GM12874 (cell line): ENCODE results near the gene FAF1.

ENCODE experiments used
- TF ChIP-seq, protein P1 (sequence below): IDR thresholded peaks from 2 replicates; pipeline ENCODE4 v1.5.1; 2011; ENCODE audit warnings: low read depth, mild to moderate bottlenecking, control low read depth, low read length, moderate library complexity; ENCODE audit not compliant: insufficient read depth

Gene FAF1

GRCh38 chr1:50474859-50475809 is 484.9 kb downstream of the FAF1 start:
- TF ChIP-seq, protein P1, sequence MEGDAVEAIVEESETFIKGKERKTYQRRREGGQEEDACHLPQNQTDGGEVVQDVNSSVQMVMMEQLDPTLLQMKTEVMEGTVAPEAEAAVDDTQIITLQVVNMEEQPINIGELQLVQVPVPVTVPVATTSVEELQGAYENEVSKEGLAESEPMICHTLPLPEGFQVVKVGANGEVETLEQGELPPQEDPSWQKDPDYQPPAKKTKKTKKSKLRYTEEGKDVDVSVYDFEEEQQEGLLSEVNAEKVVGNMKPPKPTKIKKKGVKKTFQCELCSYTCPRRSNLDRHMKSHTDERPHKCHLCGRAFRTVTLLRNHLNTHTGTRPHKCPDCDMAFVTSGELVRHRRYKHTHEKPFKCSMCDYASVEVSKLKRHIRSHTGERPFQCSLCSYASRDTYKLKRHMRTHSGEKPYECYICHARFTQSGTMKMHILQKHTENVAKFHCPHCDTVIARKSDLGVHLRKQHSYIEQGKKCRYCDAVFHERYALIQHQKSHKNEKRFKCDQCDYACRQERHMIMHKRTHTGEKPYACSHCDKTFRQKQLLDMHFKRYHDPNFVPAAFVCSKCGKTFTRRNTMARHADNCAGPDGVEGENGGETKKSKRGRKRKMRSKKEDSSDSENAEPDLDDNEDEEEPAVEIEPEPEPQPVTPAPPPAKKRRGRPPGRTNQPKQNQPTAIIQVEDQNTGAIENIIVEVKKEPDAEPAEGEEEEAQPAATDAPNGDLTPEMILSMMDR, result no peak

- TF ChIP-seq, protein P1, result no peak
Observed at GRCh38 chr1:50473513-50473912, 486.6 kb downstream of the FAF1 start.

DNA sequence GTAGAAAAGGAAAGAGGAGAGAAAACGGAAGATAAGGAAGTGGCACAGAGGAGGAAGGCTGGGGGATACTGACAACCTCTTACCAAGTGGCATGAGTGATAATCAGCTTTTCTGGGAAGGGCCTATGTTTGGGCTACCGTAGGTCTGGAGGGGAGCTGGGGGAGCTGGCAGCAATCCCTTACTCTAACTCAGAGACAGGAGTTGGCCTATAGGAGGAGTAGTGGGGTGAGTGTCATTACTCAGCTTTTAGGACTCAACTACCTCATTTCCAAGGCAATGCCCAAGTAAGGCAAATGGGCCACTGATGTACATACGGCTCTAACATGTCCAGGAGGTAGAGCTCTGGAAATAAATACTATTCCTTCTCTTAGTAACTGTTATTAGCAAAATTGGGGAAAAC is 488.1 kb downstream of the FAF1 start:
- TF ChIP-seq, protein P1, result no peak

DNA sequence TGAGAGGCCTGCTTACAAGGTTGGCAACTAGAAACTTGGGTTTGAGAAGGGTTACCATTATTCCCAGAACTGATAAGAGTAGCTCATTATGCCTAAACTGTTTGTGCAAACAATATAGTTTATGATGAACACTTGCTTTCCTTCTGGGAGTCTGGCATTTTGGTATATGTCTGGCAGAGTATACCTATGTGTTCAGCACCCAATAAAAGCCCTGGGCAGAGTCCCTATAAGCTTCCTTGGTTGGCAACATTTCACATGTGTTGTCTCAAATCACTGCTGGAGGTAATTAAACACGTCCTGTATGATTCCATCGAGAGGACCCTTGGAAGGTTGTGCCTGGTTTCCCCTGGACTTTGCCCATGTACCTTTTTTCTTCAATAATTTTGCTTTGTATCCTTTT is 497.1 kb downstream of the FAF1 start:
- TF ChIP-seq, protein P1, result no peak

DNA sequence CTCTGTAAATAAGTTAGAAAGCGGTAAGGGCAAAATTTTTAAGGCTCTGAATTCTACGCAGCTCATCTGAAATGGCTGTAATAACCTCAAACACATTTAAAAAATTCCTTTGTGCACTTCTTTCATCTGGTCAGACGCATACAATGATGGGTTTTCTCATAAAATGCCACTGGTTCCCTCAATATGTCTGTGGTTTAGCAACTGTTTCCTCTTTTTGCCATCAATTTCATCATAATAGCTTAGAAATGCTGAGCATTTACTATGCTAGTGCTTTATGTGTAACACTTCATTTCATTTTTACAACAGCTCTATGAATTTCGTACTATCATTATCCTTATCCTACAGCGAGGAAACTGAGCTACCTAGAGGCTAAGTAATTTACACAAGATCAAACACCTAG is 501.6 kb downstream of the FAF1 start:
- TF ChIP-seq, protein P1, result no peak

DNA sequence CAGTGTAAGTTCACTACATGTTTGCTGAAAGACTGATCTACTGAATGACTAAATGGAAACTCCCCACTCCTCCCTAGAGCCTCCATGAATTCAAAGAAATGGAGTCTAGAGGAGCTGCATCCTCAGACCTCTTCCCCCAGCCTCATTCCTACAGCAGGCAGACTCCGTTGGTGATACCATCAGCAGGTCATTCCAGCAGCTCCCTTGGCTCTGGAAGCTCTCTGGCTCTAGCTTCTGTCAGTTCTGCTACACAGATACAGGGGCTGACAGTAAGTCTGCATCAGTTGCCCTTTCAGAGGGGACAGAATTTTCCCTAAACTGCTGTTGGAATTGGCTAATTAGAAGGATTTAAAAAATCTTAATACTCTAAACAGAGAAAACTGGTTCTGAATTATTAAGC is 505.2 kb downstream of the FAF1 start:
- TF ChIP-seq, protein P1, result no peak

DNA sequence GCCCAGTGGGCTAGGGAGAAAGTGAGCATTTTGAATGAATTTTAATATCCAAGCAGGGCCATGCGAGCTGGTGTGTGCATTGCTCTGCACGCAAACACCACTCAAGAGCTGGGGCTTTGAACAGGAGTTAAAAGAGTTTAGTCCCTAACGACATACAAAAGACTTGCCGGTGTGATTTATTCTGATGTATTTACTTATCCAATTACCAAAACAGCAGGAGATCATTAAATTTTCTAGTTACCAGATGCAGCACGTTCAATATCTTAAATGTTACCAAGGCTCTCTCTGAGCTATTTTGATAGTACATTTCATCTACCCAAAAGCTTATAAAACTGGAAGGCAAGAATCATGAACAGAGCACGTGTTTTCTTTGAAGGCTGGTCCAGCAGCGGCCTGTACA is 506.8 kb downstream of the FAF1 start:
- TF ChIP-seq, protein P1, result no peak
